ENCODE data around the gene HOXD1. TPM values are rescaled to one million over a fixed set of nuclear protein-coding genes. Genes with fewer than 3 reads are reported as not detected.

The HOXD1 gene
- total RNA-seq, 4 donors from 2014 or later = 0.13 to 0.54 (median 0.32) TPM; not detected in 1

DNA sequence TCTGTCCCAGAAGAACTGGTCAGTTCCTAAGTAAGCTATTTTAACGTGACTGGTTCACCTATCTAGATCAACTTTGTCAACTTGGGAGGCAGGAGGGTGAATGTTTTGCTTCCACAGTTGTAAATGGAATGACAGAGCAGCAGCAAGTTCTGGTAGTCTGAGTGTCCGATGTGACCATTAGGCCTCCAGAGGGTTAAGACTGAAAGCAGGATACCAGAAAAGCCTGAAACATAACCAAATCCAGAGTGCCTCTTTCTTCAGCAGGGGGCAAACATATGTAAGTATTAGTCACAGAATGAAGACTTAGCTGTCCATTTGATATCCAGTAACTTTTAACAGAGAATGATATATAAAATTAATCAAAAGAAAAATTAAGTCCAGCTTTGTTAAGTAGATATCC, 22.2 kb upstream of the HOXD1 start:
- H3K4me3 ChIP-seq = no peak overlapping the region
- peaks cover 0 to 5% (median 0%) of the 10 kb centered on the region in 3 donors for H3K9me3 ChIP-seq
- H3K27ac ChIP-seq = no peak overlapping the region
- peaks cover 100% of the 10 kb centered on the region for H3K27me3 ChIP-seq
- TF ChIP-seq POLR2A (IDR thresholded peaks at IDR 0.05) = no peak
- TF ChIP-seq EP300 (IDR thresholded peaks at IDR 0.05) = no peak
- no peak for TF ChIP-seq POLR2AphosphoS5 (IDR thresholded peaks at IDR 0.05)
- TF ChIP-seq CTCF (IDR thresholded peaks at IDR 0.05) = no peak
- ATAC-seq = no peak
- H3K4me1 ChIP-seq = peaks cover 0 to 27% (median 0%) of the 10 kb centered on the region in 3 donors
- no peaks in the 10 kb centered on the region for H3K36me3 ChIP-seq
- WGBS, 2 donors (ENCODE audit: low coverage in 1 of 2) = 17 to 40% methylated on average over 2 of the region's 2 CpGs

DNA sequence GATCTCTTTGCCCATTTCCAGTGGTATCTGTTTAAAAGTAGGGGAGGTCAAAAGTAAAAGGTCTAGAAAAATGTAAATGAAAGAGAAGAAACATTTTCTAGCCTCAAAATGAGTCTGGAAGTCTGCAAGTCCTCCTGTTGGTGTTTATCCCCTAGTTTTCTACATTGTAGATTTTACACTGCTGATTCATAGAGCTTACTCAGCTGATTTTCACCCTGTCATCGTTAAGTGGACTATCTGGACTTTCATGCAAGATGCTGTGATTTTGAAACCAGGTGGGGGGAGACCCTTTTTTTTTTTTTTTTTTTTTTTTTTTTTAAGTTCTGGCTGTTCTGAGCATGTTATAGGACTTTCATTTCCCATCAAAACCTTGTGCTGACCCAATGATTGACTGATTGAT, 21.1 kb upstream of the HOXD1 start:
- Histone ChIP-seq H3K4me1 (peaks cover 0 to 26% (median 5%) of the 10 kb centered on the region in 3 donors), H3K4me3 (no peak overlapping the region), H3K27ac (no peak overlapping the region), H3K9me3 (peaks cover 0 to 15% (median 0%) of the 10 kb centered on the region in 3 donors), H3K27me3 (peaks cover 100% of the 10 kb centered on the region), H3K36me3 (no peaks in the 10 kb centered on the region)
- TF ChIP-seq POLR2AphosphoS5 (IDR thresholded peaks at IDR 0.05) (no peak), CTCF (IDR thresholded peaks at IDR 0.05) (no peak), EP300 (IDR thresholded peaks at IDR 0.05) (no peak), POLR2A (IDR thresholded peaks at IDR 0.05) (no peak)
- ATAC-seq = no peak
- WGBS, 2 donors (ENCODE audit: low coverage in 1 of 2) = 50 to 57% methylated on average over 1 of the region's 1 CpG

DNA sequence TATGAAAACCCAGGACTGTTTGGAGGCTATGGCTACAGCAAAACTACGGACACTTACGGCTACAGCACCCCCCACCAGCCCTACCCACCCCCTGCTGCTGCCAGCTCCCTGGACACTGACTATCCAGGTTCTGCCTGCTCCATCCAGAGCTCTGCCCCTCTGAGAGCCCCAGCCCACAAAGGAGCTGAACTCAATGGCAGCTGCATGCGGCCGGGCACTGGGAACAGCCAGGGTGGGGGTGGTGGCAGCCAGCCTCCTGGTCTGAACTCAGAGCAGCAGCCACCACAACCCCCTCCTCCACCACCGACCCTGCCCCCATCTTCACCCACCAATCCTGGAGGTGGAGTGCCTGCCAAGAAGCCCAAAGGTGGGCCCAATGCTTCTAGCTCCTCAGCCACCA, 19.3 kb upstream of the HOXD1 start:
- peaks cover 0 to 25% (median 5%) of the 10 kb centered on the region in 3 donors for H3K4me1 ChIP-seq
- ATAC-seq = no peak
- H3K27me3 ChIP-seq = peaks cover 100% of the 10 kb centered on the region
- no peak overlapping the region for H3K27ac ChIP-seq
- no peak for TF ChIP-seq POLR2AphosphoS5 (IDR thresholded peaks at IDR 0.05)
- peaks cover 0 to 18% (median 0%) of the 10 kb centered on the region in 3 donors for H3K9me3 ChIP-seq
- no peaks in the 10 kb centered on the region for H3K36me3 ChIP-seq
- WGBS, 2 donors (ENCODE audit: low coverage in 1 of 2) = 80% methylated on average over 1 of the region's 5 CpGs; no CpG with 5 or more reads in 1 of the 2 donors
- H3K4me3 ChIP-seq = no peak overlapping the region

DNA sequence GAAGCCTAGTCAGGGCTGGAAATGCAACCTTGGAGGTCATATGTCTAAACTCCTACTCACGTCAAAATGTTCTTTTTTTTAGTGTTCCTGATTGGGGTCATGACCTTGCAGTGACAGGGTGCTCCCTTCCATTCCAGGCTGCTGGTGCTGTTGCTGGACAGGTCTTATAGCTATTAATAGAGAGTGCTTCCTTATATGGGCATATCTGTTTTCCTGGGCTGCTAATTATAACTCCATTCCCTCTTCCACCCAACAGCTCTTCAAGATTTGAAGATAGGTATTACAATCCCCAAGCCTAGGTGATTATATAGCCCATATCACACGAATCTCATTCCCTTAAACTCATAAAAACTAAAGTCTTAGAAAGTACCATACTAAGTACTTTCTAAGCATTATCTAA, 18.8 kb upstream of the HOXD1 start:
- H3K27me3 ChIP-seq = peaks cover 100% of the 10 kb centered on the region
- 43 to 64% methylated on average over 2 of the region's 2 CpGs for WGBS, 2 donors (ENCODE audit: low coverage in 1 of 2)
- TF ChIP-seq CTCF (IDR thresholded peaks at IDR 0.05) (no peak), POLR2AphosphoS5 (IDR thresholded peaks at IDR 0.05) (no peak), POLR2A (IDR thresholded peaks at IDR 0.05) (no peak), EP300 (IDR thresholded peaks at IDR 0.05) (no peak)
- peaks cover 0 to 13% (median 0%) of the 10 kb centered on the region in 3 donors for H3K9me3 ChIP-seq
- H3K27ac ChIP-seq = no peak overlapping the region
- peaks cover 0 to 25% (median 5%) of the 10 kb centered on the region in 3 donors for H3K4me1 ChIP-seq
- no peak overlapping the region for H3K4me3 ChIP-seq
- H3K36me3 ChIP-seq = no peaks in the 10 kb centered on the region
- ATAC-seq = no peak

GRCh38 chr2:176170602-176171305, 17.7 kb upstream of the HOXD1 start:
- Histone ChIP-seq H3K27me3 (peaks cover 100% of the 10 kb centered on the region), H3K9me3 (peaks cover 0 to 13% (median 0%) of the 10 kb centered on the region in 3 donors), H3K27ac (no peak overlapping the region), H3K4me3 (no peak overlapping the region), H3K36me3 (no peaks in the 10 kb centered on the region), H3K4me1 (peaks cover 0 to 22% (median 10%) of the 10 kb centered on the region in 3 donors)
- no peak for ATAC-seq
- TF ChIP-seq CTCF (IDR thresholded peaks at IDR 0.05) (no peak), POLR2A (IDR thresholded peaks at IDR 0.05) (no peak), POLR2AphosphoS5 (IDR thresholded peaks at IDR 0.05) (no peak), EP300 (IDR thresholded peaks at IDR 0.05) (no peak)
- 50% methylated on average over 1 of the region's 1 CpG; no CpG with 5 or more reads in 1 of the 2 donors for whole genome bisulfite sequencing, 2 donors (ENCODE audit: low coverage in 1 of 2)
